Left ventricle myocardium inferior (tissue), 1 donor: Measurements from ENCODE around the gene ANKRD33B. TPM values are rescaled to one million over a fixed set of nuclear protein-coding genes. Genes with fewer than 3 reads are reported as not detected.

Source experiments
- DNase-seq: peaks from one replicate; pipeline ENCODE4 v3.0.0-alpha.2; 2020
- H3K27ac ChIP-seq: fragments of 200-600 bp; replicated peaks from 2 replicates; pipeline ENCODE4 v1.8.0; 2021
- H3K27me3 ChIP-seq: fragments of 200-600 bp; 2 replicates; pipeline ENCODE4 v1.8.0; 2021; ENCODE audit warnings: low read depth
- H3K36me3 ChIP-seq: fragments of 200-600 bp; 2 replicates; pipeline ENCODE4 v1.8.0; 2021
- H3K4me1 ChIP-seq: fragments of 200-600 bp; 2 replicates; pipeline ENCODE4 v1.8.0; 2021
- H3K4me3 ChIP-seq: fragments of 200-600 bp; 2 replicates; pipeline ENCODE4 v1.8.0; 2021; ENCODE audit warnings: mild to moderate bottlenecking, moderate library complexity
- H3K9me3 ChIP-seq: fragments of 200-600 bp; replicated peaks from 2 replicates; pipeline ENCODE4 v1.8.0; 2021
- intact Hi-C: fragments of 100-400 bp; cut with micrococcal nuclease; formaldehyde crosslinking; loops from one replicate; pipeline ENCODE4 v1.11.0; 2022
- total RNA-seq: library from RNA; stranded (reverse); fragmentation: NEBNext Ultra II Directional; extraction: Animal tissue kit (Norgen Biotek cat#: 25700); gene quantifications from one replicate; pipeline ENCODE4 v1.2.1, GENCODE V29; 2021
- TF ChIP-seq, protein P1 (sequence below): fragments of 200-600 bp; IDR thresholded peaks from 2 replicates; pipeline ENCODE4 v1.8.0; 2021; ENCODE audit warnings: antibody characterized with exemption, mild to moderate bottlenecking, borderline replicate concordance
- donor health status: DM: no; HTN: yes; CAD: no; lungs with severe emphysema.

The ANKRD33B gene
- total RNA-seq, 1 donor from 2014 or later = 15.2 TPM

DNA sequence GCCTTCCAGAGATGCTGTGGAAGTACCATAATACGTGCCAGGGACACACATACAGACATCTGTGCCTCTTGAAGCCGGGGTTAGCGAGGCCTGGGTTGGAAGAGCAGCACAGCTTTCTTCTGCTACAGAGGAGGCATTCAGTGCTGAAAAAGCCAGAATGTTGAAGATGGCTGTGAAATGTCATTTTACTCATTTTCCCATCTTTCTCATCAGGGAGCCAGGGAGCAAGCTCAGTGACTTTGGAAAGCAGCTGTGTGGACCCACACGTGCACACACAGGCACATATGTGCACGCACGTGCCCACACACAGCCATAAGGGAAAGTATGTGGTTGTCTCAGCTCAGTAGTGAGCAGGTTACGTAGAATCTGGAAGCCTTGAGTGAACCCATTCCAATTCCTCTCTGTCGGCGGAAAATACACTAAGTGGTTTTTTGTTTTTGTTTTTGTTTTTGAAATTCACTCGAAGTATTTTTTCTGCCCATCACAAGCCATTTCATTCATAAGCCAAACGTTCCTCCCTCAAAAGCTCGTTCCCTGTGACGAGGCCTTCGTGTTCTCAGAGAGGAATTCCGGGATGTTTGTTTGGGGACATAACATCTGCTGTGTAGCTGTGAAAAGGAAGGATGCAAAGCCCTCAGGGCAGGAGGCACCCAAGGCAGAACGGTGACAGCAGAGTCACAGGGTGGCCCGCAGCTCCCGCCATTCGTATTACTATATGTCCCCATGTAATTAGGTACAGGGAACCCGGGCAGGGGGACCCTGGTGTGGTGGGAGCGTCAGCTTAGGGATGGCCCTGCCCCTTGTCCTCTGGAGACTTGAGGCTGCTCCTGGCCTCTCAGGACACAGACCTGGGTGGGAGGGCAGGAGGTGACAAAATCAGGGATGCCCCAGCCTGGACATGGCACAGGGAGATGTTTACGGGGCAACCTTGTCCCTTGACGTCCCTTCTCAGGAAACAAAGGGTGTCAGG, 29.0 kb upstream of the ANKRD33B start:
- no peak overlapping the region for H3K27ac ChIP-seq
- H3K27me3 ChIP-seq = no peaks in the 10 kb centered on the region
- DNase-seq = no peak

DNA sequence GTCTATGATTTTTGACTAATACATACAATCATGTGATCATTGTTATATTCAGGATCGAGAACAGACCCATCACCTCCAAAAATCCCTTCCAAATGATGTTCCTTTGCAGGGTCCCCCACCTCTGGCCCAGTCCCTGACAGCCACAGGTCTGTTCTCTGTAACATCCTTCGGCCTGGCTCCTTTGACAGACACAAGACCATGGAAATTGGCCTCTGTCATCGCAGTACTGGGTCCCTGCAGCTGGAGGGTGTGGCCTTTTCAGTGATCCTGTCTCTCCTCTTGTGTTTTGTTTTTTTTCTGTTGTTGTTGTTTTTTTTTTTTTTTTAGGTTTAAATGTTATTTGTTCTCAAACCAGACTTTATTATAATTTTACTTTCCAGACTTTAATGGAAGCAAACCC, 27.4 kb upstream of the ANKRD33B start:
- Histone ChIP-seq H3K27ac (no peak overlapping the region), H3K4me3 (peak overlapping the region; percentile 42), H3K9me3 (no peaks in the 10 kb centered on the region), H3K4me1 (peaks cover 24% of the 10 kb centered on the region), H3K36me3 (no peaks in the 10 kb centered on the region), H3K27me3 (no peaks in the 10 kb centered on the region)
- intact Hi-C loops = no loop called here
- TF ChIP-seq, protein P1, sequence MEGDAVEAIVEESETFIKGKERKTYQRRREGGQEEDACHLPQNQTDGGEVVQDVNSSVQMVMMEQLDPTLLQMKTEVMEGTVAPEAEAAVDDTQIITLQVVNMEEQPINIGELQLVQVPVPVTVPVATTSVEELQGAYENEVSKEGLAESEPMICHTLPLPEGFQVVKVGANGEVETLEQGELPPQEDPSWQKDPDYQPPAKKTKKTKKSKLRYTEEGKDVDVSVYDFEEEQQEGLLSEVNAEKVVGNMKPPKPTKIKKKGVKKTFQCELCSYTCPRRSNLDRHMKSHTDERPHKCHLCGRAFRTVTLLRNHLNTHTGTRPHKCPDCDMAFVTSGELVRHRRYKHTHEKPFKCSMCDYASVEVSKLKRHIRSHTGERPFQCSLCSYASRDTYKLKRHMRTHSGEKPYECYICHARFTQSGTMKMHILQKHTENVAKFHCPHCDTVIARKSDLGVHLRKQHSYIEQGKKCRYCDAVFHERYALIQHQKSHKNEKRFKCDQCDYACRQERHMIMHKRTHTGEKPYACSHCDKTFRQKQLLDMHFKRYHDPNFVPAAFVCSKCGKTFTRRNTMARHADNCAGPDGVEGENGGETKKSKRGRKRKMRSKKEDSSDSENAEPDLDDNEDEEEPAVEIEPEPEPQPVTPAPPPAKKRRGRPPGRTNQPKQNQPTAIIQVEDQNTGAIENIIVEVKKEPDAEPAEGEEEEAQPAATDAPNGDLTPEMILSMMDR = no peak
- DNase-seq = no peak

More for the DNA sequence above, 29.0 kb upstream of the ANKRD33B start:
- Histone ChIP-seq H3K36me3 (no peaks in the 10 kb centered on the region), H3K4me1 (peaks cover 24% of the 10 kb centered on the region), H3K9me3 (no peaks in the 10 kb centered on the region), H3K4me3 (no peak overlapping the region)
- intact Hi-C loops = no loop called here
- TF ChIP-seq, protein P1 = no peak

DNA sequence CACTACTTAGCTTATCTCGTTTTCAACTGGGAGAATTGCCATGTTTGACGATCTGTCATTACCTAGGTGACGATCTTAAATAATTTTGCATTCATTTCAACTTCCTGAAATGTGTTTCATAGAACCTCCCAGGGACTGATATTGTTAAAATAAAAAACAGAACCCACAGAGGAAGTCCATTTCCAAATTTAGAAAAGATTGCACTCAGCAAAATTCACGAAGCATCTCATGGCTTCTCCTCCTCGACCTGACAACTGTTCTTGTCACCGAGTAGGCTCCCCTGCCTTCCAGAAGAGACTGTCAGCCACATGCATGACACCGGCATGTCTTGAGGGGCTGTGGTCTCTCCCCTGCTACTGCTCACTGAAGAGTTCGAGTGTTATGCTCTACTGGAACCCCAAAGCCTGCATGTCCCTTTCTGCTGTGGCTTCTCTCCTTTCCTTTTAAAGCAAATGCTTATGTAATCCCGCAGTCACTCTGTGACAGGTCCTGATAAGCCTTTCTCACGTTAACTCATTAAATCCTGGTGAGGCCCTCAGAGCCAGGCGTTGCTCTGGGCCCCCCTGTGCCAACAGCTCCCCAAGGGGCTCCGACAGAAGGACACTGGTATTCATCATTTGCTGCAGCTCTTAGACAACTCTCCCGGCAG, 26.8 kb upstream of the ANKRD33B start:
- H3K9me3 ChIP-seq = no peaks in the 10 kb centered on the region
- no peak for DNase-seq
- H3K4me3 ChIP-seq = peak overlapping the region; percentile 42
- peaks cover 24% of the 10 kb centered on the region for H3K4me1 ChIP-seq
- no peaks in the 10 kb centered on the region for H3K36me3 ChIP-seq
- no peaks in the 10 kb centered on the region for H3K27me3 ChIP-seq
- peak overlapping the region; percentile 23 for H3K27ac ChIP-seq
- intact Hi-C loops = no loop called here
- TF ChIP-seq, protein P1 = no peak

DNA sequence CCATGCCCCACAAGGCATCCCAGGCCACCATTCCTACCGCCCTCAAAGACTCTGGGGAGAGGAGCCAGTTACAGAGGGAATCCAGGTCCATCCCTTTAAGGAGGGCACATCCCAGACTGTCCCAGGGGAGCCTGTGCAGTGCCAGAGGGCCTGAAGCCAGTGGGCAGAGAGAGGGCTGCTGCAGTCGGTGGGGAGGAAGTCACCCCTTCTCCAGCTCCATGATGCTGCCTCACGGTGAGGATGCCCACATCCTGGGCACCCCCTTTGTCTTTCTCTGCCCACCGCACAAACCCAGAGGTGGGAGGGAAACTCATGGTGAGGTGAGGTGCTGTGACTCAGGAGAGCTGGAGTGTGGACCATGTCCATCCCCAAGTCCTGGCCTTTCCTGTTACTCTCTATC, 26.2 kb upstream of the ANKRD33B start:
- Histone ChIP-seq H3K27me3 (no peaks in the 10 kb centered on the region), H3K4me3 (no peak overlapping the region), H3K27ac (peak overlapping the region; percentile 23), H3K9me3 (no peaks in the 10 kb centered on the region), H3K4me1 (peaks cover 24% of the 10 kb centered on the region), H3K36me3 (no peaks in the 10 kb centered on the region)
- TF ChIP-seq, protein P1 = no peak
- intact Hi-C loops = no loop called here
- no peak for DNase-seq

DNA sequence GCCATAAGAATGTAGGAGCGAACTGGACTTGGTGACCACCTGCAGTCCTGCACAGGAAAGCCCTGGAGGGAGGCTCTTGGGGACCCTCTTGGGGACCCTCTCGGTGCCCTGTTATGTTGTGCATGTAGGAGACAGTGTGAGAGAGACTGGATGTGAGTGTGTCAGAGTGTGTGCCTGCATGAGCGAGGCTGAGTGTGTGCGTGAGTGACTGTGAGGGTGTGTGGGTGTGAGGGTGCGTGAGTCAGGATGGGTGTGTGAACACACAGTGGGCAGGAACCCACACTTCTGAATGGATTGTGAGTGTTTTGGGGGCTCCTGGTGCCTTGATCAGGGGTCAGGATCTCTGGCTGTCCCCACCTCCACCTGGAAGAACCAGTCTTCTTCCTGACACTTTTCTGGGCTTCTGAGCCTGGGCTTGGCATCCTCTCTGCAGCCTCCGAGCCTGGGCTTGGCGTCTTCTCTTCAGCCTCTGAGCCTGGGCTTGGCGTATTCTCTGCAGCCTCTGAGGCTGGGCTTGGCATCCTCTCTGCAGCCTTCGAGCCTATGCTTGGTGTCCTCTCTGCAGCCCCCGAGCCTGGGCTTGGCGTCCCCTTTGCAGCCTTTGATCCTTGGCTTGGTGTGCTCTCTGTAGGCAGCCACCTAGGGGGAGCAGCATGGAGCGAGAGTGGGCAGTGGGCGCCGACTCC, 25.6 kb upstream of the ANKRD33B start:
- Histone ChIP-seq H3K27me3 (no peaks in the 10 kb centered on the region), H3K9me3 (no peaks in the 10 kb centered on the region), H3K4me1 (peaks cover 24% of the 10 kb centered on the region), H3K27ac (no peak overlapping the region), H3K4me3 (no peak overlapping the region), H3K36me3 (no peaks in the 10 kb centered on the region)
- no peak for DNase-seq
- intact Hi-C loops = no loop called here
- TF ChIP-seq, protein P1 = no peak
